Measurements from ENCODE around the gene KCNN3.

The KCNN3 gene

GRCh38 chr1:154838988-154839387 lies 31.1 kb downstream of the KCNN3 start:
- no peak for DNase-seq

GRCh38 chr1:154838461-154838860 lies 31.6 kb downstream of the KCNN3 start:
- DNase-seq = no peak

GRCh38 chr1:154837672-154838171 lies 32.4 kb downstream of the KCNN3 start:
- no peak for DNase-seq

GRCh38 chr1:154837034-154837671 lies 32.9 kb downstream of the KCNN3 start:
- DNase-seq = no peak

GRCh38 chr1:154835531-154836324 lies 34.4 kb downstream of the KCNN3 start:
- no peak for DNase-seq

- DNase-seq = no peak
Measured at GRCh38 chr1:154833841-154834240, 36.2 kb downstream of the KCNN3 start.

- DNase-seq = no peak
Measured at GRCh38 chr1:154833209-154833608, 36.9 kb downstream of the KCNN3 start.

- no peak for DNase-seq
Measured at GRCh38 chr1:154832384-154832783, 37.7 kb downstream of the KCNN3 start.

- DNase-seq = no peak
Measured at GRCh38 chr1:154831462-154831861, 38.6 kb downstream of the KCNN3 start.

GRCh38 chr1:154829062-154829461 lies 41.0 kb downstream of the KCNN3 start:
- no peak for DNase-seq

- no peak for DNase-seq
Measured at GRCh38 chr1:154824179-154825000, 45.7 kb downstream of the KCNN3 start.

GRCh38 chr1:154822717-154823116 lies 47.4 kb downstream of the KCNN3 start:
- no peak for DNase-seq

GRCh38 chr1:154822233-154822632 lies 47.8 kb downstream of the KCNN3 start:
- no peak for DNase-seq

GRCh38 chr1:154821083-154821482 lies 49.0 kb downstream of the KCNN3 start:
- DNase-seq = no peak

GRCh38 chr1:154820646-154821045 lies 49.4 kb downstream of the KCNN3 start:
- DNase-seq = no peak

GRCh38 chr1:154819628-154820590 lies 50.2 kb downstream of the KCNN3 start:
- DNase-seq = peak; percentile 11

- no peak for DNase-seq
Measured at GRCh38 chr1:154818911-154819310, 51.2 kb downstream of the KCNN3 start.

GRCh38 chr1:154816937-154817336 lies 53.1 kb downstream of the KCNN3 start:
- no peak for DNase-seq

- no peak for DNase-seq
Measured at GRCh38 chr1:154816369-154816768, 53.7 kb downstream of the KCNN3 start.

GRCh38 chr1:154813846-154814505 lies 56.1 kb downstream of the KCNN3 start:
- no peak for DNase-seq

GRCh38 chr1:154813300-154813816 lies 56.7 kb downstream of the KCNN3 start:
- no peak for DNase-seq

All from activated CD4-positive, alpha-beta T cell treated with anti-CD3 and anti-CD28 coated beads, Interleukin-2, Interleukin-6, amounts not matched to agents 100 ng/mL and 50 ng/mL, durations not matched to agents 16 hours and 8 hours (primary cell).